Endothelial cell of umbilical vein (primary cell): ENCODE data around the gene TNFRSF21.

Experiments
- POLR2A ChIP-seq: IDR thresholded peaks from 2 replicates; pipeline ENCODE4 v1.6.1; 2012; ENCODE audit warnings: low read depth, mild to moderate bottlenecking, control low read depth, low read length
- POLR2AphosphoS5 ChIP-seq: IDR thresholded peaks from 2 replicates; pipeline ENCODE4 v1.6.1; 2012; ENCODE audit warnings: low read depth, mild to moderate bottlenecking, control low read depth, low read length, moderate library complexity; ENCODE audit not compliant: insufficient read depth
- TF ChIP-seq, protein P1 (sequence below), 2 donors: IDR thresholded peaks; 1 replicate in 1 of 2; 2 replicates in 1 of 2; pipeline ENCODE4 v1.5.1; 2011; ENCODE audit warnings: low read length in 2 of 2, mild to moderate bottlenecking in 2 of 2, moderate library complexity in 2 of 2, control low read depth in 1 of 2, inconsistent platforms in 1 of 2, low read depth in 1 of 2; ENCODE audit not compliant: insufficient read depth in 1 of 2; ENCODE audit errors: extremely low read depth in 1 of 2

GRCh38 chr6:47221565-47221964, 88.1 kb downstream of the TNFRSF21 start:
- TF ChIP-seq, protein P1, sequence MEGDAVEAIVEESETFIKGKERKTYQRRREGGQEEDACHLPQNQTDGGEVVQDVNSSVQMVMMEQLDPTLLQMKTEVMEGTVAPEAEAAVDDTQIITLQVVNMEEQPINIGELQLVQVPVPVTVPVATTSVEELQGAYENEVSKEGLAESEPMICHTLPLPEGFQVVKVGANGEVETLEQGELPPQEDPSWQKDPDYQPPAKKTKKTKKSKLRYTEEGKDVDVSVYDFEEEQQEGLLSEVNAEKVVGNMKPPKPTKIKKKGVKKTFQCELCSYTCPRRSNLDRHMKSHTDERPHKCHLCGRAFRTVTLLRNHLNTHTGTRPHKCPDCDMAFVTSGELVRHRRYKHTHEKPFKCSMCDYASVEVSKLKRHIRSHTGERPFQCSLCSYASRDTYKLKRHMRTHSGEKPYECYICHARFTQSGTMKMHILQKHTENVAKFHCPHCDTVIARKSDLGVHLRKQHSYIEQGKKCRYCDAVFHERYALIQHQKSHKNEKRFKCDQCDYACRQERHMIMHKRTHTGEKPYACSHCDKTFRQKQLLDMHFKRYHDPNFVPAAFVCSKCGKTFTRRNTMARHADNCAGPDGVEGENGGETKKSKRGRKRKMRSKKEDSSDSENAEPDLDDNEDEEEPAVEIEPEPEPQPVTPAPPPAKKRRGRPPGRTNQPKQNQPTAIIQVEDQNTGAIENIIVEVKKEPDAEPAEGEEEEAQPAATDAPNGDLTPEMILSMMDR (IDR thresholded peaks at IDR 0.05; ENCODE audit: extremely low read depth in 1 of 2, insufficient read depth in 1 of 2, low read depth in 1 of 2, low read length in 2 of 2), result no peak
- TF ChIP-seq POLR2AphosphoS5 (no peak), POLR2A (no peak)
